Testis (tissue), 2 donors: ENCODE results near the gene ALOX12.

ENCODE experiments used
- CTCF ChIP-seq, 3 experiments: fragments of 450-650 bp in 2 of 3; fragments of 200-600 bp in 1 of 3; sonication (generic) in 1 of 3; IDR thresholded peaks; one replicate each; pipeline ENCODE4 v1.5.1; 2016 to 2019; ENCODE audit warnings: antibody characterized with exemption in 3 of 3, mild to moderate bottlenecking in 2 of 3, moderate library complexity in 1 of 3
- POLR2A ChIP-seq: fragments of 450-650 bp; IDR thresholded peaks from one replicate; pipeline ENCODE4 v1.6.1; 2017; ENCODE audit warnings: antibody characterized with exemption, mild to moderate bottlenecking, moderate library complexity

- no peak for TF ChIP-seq CTCF (IDR thresholded peaks at IDR 0.05)
- TF ChIP-seq POLR2A = no peak
These were observed 60.5 kb downstream of the ALOX12 start for GRCh38 chr17:7056386-7056785.
